ENCODE measurements around the gene TTLL5. TPM values are rescaled to one million over a fixed set of nuclear protein-coding genes. Genes with fewer than 3 reads are reported as not detected.

The TTLL5 gene
- polyA plus RNA-seq, 2 donors = 10.5 to 10.6 TPM

DNA sequence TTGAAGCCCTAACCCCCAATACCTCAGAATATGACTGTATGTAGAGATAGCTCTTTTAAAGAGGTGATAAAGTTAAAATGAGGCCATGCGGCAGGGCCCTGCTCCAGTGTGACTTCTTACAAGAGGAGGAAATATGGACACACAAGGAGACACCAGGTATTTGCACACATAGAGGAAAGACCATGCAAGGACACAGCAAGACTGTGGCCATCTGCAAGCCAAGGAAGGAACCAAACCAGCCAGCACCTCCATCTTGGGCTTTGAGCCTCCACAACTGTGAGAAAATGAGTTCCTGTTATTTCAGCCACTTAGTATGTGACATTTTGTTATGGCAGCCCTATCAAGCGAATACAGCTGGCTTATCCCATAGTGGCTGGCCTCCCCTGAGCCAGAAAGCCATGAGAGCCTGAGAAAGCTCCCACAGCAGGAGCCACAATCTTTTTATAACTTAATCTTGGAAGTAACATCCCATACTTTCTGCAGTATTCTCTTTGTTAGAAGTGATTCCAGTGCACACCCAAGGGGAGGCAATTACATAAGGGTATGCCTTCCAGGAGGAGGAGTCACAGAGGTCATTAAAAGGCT, 272.8 kb downstream of the TTLL5 start:
- Histone ChIP-seq H3K4me1 (ENCODE audit: control insufficient read depth in 2 of 2, insufficient read depth in 2 of 2, low read length in 1 of 2) (no peaks in the 10 kb centered on the region), H3K27me3 (ENCODE audit: control insufficient read depth in 1 of 2, insufficient read depth in 2 of 2, low read length in 2 of 2) (no peaks in the 10 kb centered on the region), H3K27ac (ENCODE audit: low read depth in 2 of 2, low read length in 1 of 2) (no peak overlapping the region), H3K4me3 (ENCODE audit: low read depth in 1 of 2, low read length in 2 of 2) (no peak overlapping the region), H3K9me3 (ENCODE audit: control insufficient read depth in 2 of 2, insufficient read depth in 1 of 2, low read depth in 1 of 2, low read length in 1 of 2) (no peaks in the 10 kb centered on the region), H3K36me3 (ENCODE audit: control insufficient read depth in 2 of 2, insufficient read depth in 2 of 2, low read length in 1 of 2) (no peaks in the 10 kb centered on the region)
- 48 to 59% methylated on average over 2 of the region's 2 CpGs for WGBS, 2 donors

DNA sequence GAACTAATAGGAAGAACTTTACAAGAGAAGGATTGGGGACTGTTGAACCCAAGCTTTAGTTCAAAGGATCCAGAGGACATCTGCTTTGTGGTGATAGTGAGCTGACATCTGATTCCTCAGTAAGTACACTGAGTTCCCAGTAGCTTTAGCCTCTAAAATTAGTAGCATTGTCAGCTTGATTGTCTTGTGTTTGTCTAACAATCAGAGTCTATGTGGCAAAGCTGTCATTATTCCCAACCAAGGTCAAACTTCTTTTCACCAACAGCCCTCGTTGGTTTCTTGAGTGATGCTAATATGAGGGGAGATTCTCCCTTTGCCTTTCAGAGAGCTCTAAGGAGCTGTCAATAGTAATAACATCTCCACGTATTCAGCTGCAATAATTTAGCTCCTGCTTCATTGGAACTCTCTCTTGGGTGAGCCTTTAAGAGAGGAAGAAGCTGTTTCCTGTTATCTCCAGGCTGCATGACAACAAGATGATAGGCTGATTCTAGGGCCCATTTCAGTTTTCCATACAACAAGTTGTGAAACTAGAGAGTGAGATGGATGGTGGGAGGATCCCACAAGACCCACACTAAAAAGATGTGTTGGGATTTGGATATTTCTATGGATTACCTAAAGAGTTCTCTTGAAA, 274.1 kb downstream of the TTLL5 start:
- no peaks in the 10 kb centered on the region for H3K9me3 ChIP-seq (ENCODE audit: control insufficient read depth in 2 of 2, insufficient read depth in 1 of 2, low read depth in 1 of 2, low read length in 1 of 2)
- WGBS, 2 donors = 67 to 73% methylated on average over 2 of the region's 2 CpGs

GRCh38 chr14:75939200-75939599, 278.2 kb downstream of the TTLL5 start:
- Histone ChIP-seq H3K36me3 (ENCODE audit: control insufficient read depth in 2 of 2, insufficient read depth in 2 of 2, low read length in 1 of 2) (no peaks in the 10 kb centered on the region), H3K4me3 (ENCODE audit: low read depth in 1 of 2, low read length in 2 of 2) (no peak overlapping the region), H3K27me3 (ENCODE audit: control insufficient read depth in 1 of 2, insufficient read depth in 2 of 2, low read length in 2 of 2) (no peaks in the 10 kb centered on the region), H3K9me3 (ENCODE audit: control insufficient read depth in 2 of 2, insufficient read depth in 1 of 2, low read depth in 1 of 2, low read length in 1 of 2) (no peaks in the 10 kb centered on the region), H3K4me1 (ENCODE audit: control insufficient read depth in 2 of 2, insufficient read depth in 2 of 2, low read length in 1 of 2) (no peaks in the 10 kb centered on the region), H3K27ac (ENCODE audit: low read depth in 2 of 2, low read length in 1 of 2) (no peak overlapping the region)
- WGBS, 2 donors = 65 to 71% methylated on average over 1 of the region's 1 CpG

More for the DNA sequence above, 274.1 kb downstream of the TTLL5 start:
- Histone ChIP-seq H3K27ac (ENCODE audit: low read depth in 2 of 2, low read length in 1 of 2) (no peak overlapping the region), H3K4me3 (ENCODE audit: low read depth in 1 of 2, low read length in 2 of 2) (no peak overlapping the region), H3K27me3 (ENCODE audit: control insufficient read depth in 1 of 2, insufficient read depth in 2 of 2, low read length in 2 of 2) (no peaks in the 10 kb centered on the region), H3K4me1 (ENCODE audit: control insufficient read depth in 2 of 2, insufficient read depth in 2 of 2, low read length in 1 of 2) (no peaks in the 10 kb centered on the region), H3K36me3 (ENCODE audit: control insufficient read depth in 2 of 2, insufficient read depth in 2 of 2, low read length in 1 of 2) (no peaks in the 10 kb centered on the region)

GRCh38 chr14:75941030-75941429, 280.0 kb downstream of the TTLL5 start:
- H3K4me3 ChIP-seq (ENCODE audit: low read depth in 1 of 2, low read length in 2 of 2) = no peak overlapping the region
- no peaks in the 10 kb centered on the region for H3K4me1 ChIP-seq (ENCODE audit: control insufficient read depth in 2 of 2, insufficient read depth in 2 of 2, low read length in 1 of 2)
- H3K27me3 ChIP-seq (ENCODE audit: control insufficient read depth in 1 of 2, insufficient read depth in 2 of 2, low read length in 2 of 2) = no peaks in the 10 kb centered on the region
- H3K27ac ChIP-seq (ENCODE audit: low read depth in 2 of 2, low read length in 1 of 2) = no peak overlapping the region
- H3K9me3 ChIP-seq (ENCODE audit: control insufficient read depth in 2 of 2, insufficient read depth in 1 of 2, low read depth in 1 of 2, low read length in 1 of 2) = no peaks in the 10 kb centered on the region
- 77 to 83% methylated on average over 4 of the region's 4 CpGs for WGBS, 2 donors
- no peaks in the 10 kb centered on the region for H3K36me3 ChIP-seq (ENCODE audit: control insufficient read depth in 2 of 2, insufficient read depth in 2 of 2, low read length in 1 of 2)

- Histone ChIP-seq H3K27ac (ENCODE audit: low read depth in 2 of 2, low read length in 1 of 2) (no peak overlapping the region), H3K9me3 (ENCODE audit: control insufficient read depth in 2 of 2, insufficient read depth in 1 of 2, low read depth in 1 of 2, low read length in 1 of 2) (no peaks in the 10 kb centered on the region), H3K4me3 (ENCODE audit: low read depth in 1 of 2, low read length in 2 of 2) (no peak overlapping the region), H3K36me3 (ENCODE audit: control insufficient read depth in 2 of 2, insufficient read depth in 2 of 2, low read length in 1 of 2) (peaks cover 0 to 3% of the 10 kb centered on the region in 2 donors), H3K27me3 (ENCODE audit: control insufficient read depth in 1 of 2, insufficient read depth in 2 of 2, low read length in 2 of 2) (no peaks in the 10 kb centered on the region), H3K4me1 (ENCODE audit: control insufficient read depth in 2 of 2, insufficient read depth in 2 of 2, low read length in 1 of 2) (no peaks in the 10 kb centered on the region)
- 93 to 95% methylated on average over 4 of the region's 4 CpGs for WGBS, 2 donors
Observed at GRCh38 chr14:75944607-75945241, 283.7 kb downstream of the TTLL5 start.

DNA sequence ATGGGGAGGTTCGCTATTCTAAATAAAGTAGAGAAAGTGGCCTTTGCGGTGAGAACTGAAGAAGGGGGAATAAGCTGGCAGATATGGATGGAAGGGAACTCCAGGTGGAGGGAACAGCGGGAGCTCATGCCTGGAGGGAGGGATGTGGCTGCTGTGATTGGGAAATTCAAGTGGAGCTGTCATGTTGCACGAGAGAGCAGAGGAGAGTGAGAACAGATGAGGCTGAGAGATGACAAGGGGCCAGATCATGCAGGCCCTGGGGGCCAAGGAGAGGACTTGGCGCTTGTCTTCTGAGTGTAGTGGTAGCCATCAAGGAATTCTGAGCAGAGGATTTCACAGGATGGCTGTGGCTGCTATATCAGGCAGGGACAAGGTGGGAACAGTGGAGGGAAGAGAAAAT, 285.7 kb downstream of the TTLL5 start:
- H3K36me3 ChIP-seq (ENCODE audit: control insufficient read depth in 2 of 2, insufficient read depth in 2 of 2, low read length in 1 of 2) = peaks cover 0 to 3% of the 10 kb centered on the region in 2 donors
- H3K4me3 ChIP-seq (ENCODE audit: low read depth in 1 of 2, low read length in 2 of 2) = no peak overlapping the region
- no peaks in the 10 kb centered on the region for H3K9me3 ChIP-seq (ENCODE audit: control insufficient read depth in 2 of 2, insufficient read depth in 1 of 2, low read depth in 1 of 2, low read length in 1 of 2)
- no peaks in the 10 kb centered on the region for H3K27me3 ChIP-seq (ENCODE audit: control insufficient read depth in 1 of 2, insufficient read depth in 2 of 2, low read length in 2 of 2)
- H3K4me1 ChIP-seq (ENCODE audit: control insufficient read depth in 2 of 2, insufficient read depth in 2 of 2, low read length in 1 of 2) = no peaks in the 10 kb centered on the region
- 88 to 89% methylated on average over 5 of the region's 5 CpGs for WGBS, 2 donors
- H3K27ac ChIP-seq (ENCODE audit: low read depth in 2 of 2, low read length in 1 of 2) = no peak overlapping the region

DNA sequence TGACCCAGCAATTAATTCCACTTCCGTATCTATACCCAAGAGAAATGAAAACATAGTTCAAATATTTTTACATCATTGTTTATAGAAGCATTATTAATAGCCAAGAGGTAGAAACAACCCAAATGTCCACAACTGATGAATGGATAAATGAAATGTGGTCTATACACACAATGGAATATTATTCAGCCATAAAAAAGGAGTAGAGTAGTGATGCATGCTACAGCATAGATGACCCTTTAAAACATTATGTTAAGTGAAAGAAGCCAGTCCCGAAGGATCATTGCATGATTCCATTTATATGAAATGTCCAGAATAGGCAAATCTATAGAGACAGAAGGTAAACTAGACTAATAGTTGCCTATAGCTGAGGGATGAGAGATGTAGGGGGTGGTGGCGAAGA, 291.4 kb downstream of the TTLL5 start:
- H3K4me3 ChIP-seq (ENCODE audit: low read depth in 1 of 2, low read length in 2 of 2) = no peak overlapping the region
- H3K4me1 ChIP-seq (ENCODE audit: control insufficient read depth in 2 of 2, insufficient read depth in 2 of 2, low read length in 1 of 2) = no peaks in the 10 kb centered on the region
- H3K36me3 ChIP-seq (ENCODE audit: control insufficient read depth in 2 of 2, insufficient read depth in 2 of 2, low read length in 1 of 2) = peaks cover 0 to 2% of the 10 kb centered on the region in 2 donors
- WGBS, 2 donors = 89 to 94% methylated on average over 3 of the region's 3 CpGs
- H3K9me3 ChIP-seq (ENCODE audit: control insufficient read depth in 2 of 2, insufficient read depth in 1 of 2, low read depth in 1 of 2, low read length in 1 of 2) = no peaks in the 10 kb centered on the region
- no peaks in the 10 kb centered on the region for H3K27me3 ChIP-seq (ENCODE audit: control insufficient read depth in 1 of 2, insufficient read depth in 2 of 2, low read length in 2 of 2)
- no peak overlapping the region for H3K27ac ChIP-seq (ENCODE audit: low read depth in 2 of 2, low read length in 1 of 2)

DNA sequence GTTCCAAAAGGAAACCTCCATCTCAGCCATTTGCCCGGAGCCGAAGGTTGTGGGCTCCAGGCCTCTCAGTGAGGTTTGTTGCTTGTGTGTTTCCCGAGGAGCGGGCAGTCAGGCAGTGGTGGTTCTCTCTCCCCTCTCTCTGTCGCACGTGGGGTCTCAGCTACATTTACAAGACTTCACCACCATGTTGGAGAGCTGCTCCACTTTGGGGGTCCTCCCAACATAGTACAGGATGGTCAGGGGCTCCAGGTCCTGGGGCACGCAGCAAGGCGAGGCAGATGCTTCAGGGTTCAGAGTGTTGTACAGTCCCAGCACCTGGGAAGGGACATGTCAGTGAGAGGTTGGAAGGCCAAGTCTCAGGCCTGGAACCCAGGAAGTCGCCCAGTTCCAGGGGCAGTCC, 298.0 kb downstream of the TTLL5 start:
- no peaks in the 10 kb centered on the region for H3K27me3 ChIP-seq (ENCODE audit: control insufficient read depth in 1 of 2, insufficient read depth in 2 of 2, low read length in 2 of 2)
- no peaks in the 10 kb centered on the region for H3K4me1 ChIP-seq (ENCODE audit: control insufficient read depth in 2 of 2, insufficient read depth in 2 of 2, low read length in 1 of 2)
- no peak overlapping the region for H3K27ac ChIP-seq (ENCODE audit: low read depth in 2 of 2, low read length in 1 of 2)
- H3K9me3 ChIP-seq (ENCODE audit: control insufficient read depth in 2 of 2, insufficient read depth in 1 of 2, low read depth in 1 of 2, low read length in 1 of 2) = peaks cover 0 to 2% of the 10 kb centered on the region in 2 donors
- no peak overlapping the region for H3K4me3 ChIP-seq (ENCODE audit: low read depth in 1 of 2, low read length in 2 of 2)
- WGBS, 2 donors = 96% methylated on average over 9 of the region's 9 CpGs
- peaks cover 0 to 9% of the 10 kb centered on the region in 2 donors for H3K36me3 ChIP-seq (ENCODE audit: control insufficient read depth in 2 of 2, insufficient read depth in 2 of 2, low read length in 1 of 2)

- no peak overlapping the region for H3K27ac ChIP-seq (ENCODE audit: low read depth in 2 of 2, low read length in 1 of 2)
- H3K9me3 ChIP-seq (ENCODE audit: control insufficient read depth in 2 of 2, insufficient read depth in 1 of 2, low read depth in 1 of 2, low read length in 1 of 2) = peaks cover 0 to 2% of the 10 kb centered on the region in 2 donors
- WGBS, 2 donors = 82 to 88% methylated on average over 6 of the region's 6 CpGs
- H3K36me3 ChIP-seq (ENCODE audit: control insufficient read depth in 2 of 2, insufficient read depth in 2 of 2, low read length in 1 of 2) = peaks cover 0 to 8% of the 10 kb centered on the region in 2 donors
- H3K4me1 ChIP-seq (ENCODE audit: control insufficient read depth in 2 of 2, insufficient read depth in 2 of 2, low read length in 1 of 2) = no peaks in the 10 kb centered on the region
- no peaks in the 10 kb centered on the region for H3K27me3 ChIP-seq (ENCODE audit: control insufficient read depth in 1 of 2, insufficient read depth in 2 of 2, low read length in 2 of 2)
- no peak overlapping the region for H3K4me3 ChIP-seq (ENCODE audit: low read depth in 1 of 2, low read length in 2 of 2)
Observed at GRCh38 chr14:75960231-75960630, 299.2 kb downstream of the TTLL5 start.
